HEK293 (cell line): ENCODE results near the gene ETHE1.
A peak's percentile ranks its signal among the peaks of the same experiment; 100 is the strongest.
"Not testable (repeated sequence)": the region's sequence is repeated elsewhere in the genome, so short reads cannot be mapped to it uniquely, and the experiment has no call there.

ENCODE experiments used
- CTCF ChIA-PET: fragments of 350-600 bp; formaldehyde crosslinking; extraction: SDS; loops from one replicate; lab custom pipeline; 2021; ENCODE audit warnings: antibody characterized with exemption; lab: Yijun Ruan, JAX
- POLR2A ChIA-PET: fragments of 300-600 bp; formaldehyde crosslinking; extraction: SDS; loops from one replicate; lab custom pipeline; 2020; ENCODE audit warnings: antibody characterized with exemption, inconsistent platforms; lab: Yijun Ruan, JAX
- H3K27ac ChIP-seq: fragments of 200-500 bp; sonication (Bioruptor generic); 2 replicates; pipeline ENCODE4 v1.5.1; 2014; ENCODE audit warnings: low read depth, low read length, control low read depth, inconsistent platforms; ENCODE audit errors: extremely low read depth
- H3K36me3 ChIP-seq, 2 experiments: fragments of 200-500 bp in 1 of 2; sonication (Bioruptor generic) in 1 of 2; 1 replicate in 1 of 2; 2 replicates in 1 of 2; pipeline ENCODE4 v1.5.1; 2014 to 2017; ENCODE audit warnings: inconsistent platforms in 2 of 2, low read length in 2 of 2; ENCODE audit not compliant: control insufficient read depth in 2 of 2, insufficient read depth in 1 of 2
- H3K4me1 ChIP-seq: fragments of 200-500 bp; sonication (Bioruptor generic); 2 replicates; pipeline ENCODE4 v1.5.1; 2014; ENCODE audit warnings: mild to moderate bottlenecking, low read length, inconsistent platforms; ENCODE audit not compliant: control insufficient read depth, insufficient read depth
- H3K4me3 ChIP-seq: 2 replicates; pipeline ENCODE4 v1.5.1; 2011; ENCODE audit warnings: low read depth, mild to moderate bottlenecking, control low read depth, low read length, moderate library complexity
- H3K9me3 ChIP-seq: fragments of 200-500 bp; sonication (Bioruptor generic); 2 replicates; pipeline ENCODE4 v1.5.1; 2014; ENCODE audit warnings: low read depth, low read length, inconsistent platforms; ENCODE audit not compliant: control insufficient read depth, insufficient read depth
- GLI4 ChIP-seq: fragments of 450-650 bp; formaldehyde crosslinking; IDR thresholded peaks from 2 replicates; pipeline ENCODE4 v1.5.1; 2016; ENCODE audit warnings: missing biosample characterization, missing genetic modification characterization
- KLF8 ChIP-seq: fragments of 450-650 bp; formaldehyde crosslinking; IDR thresholded peaks from 2 replicates; pipeline ENCODE4 v1.5.1; 2016; ENCODE audit warnings: missing biosample characterization, missing genetic modification characterization
- MYNN ChIP-seq: fragments of 450-650 bp; formaldehyde crosslinking; IDR thresholded peaks from 2 replicates; pipeline ENCODE4 v1.5.1; 2016; ENCODE audit warnings: missing biosample characterization, missing genetic modification characterization, borderline replicate concordance
- OSR2 ChIP-seq: fragments of 450-650 bp; formaldehyde crosslinking; IDR thresholded peaks from 2 replicates; pipeline ENCODE4 v1.5.1; 2016; ENCODE audit warnings: missing biosample characterization, missing genetic modification characterization
- PRDM1 ChIP-seq: fragments of 450-650 bp; formaldehyde crosslinking; IDR thresholded peaks from 2 replicates; pipeline ENCODE4; 2016; ENCODE audit warnings: missing biosample characterization, missing genetic modification characterization
- SCRT1 ChIP-seq: fragments of 450-650 bp; formaldehyde crosslinking; IDR thresholded peaks from 2 replicates; pipeline ENCODE4 v1.5.1; 2016; ENCODE audit warnings: missing biosample characterization, missing genetic modification characterization, borderline replicate concordance
- SP7 ChIP-seq: fragments of 450-650 bp; formaldehyde crosslinking; IDR thresholded peaks from 2 replicates; pipeline ENCODE4 v1.5.1; 2016; ENCODE audit warnings: missing biosample characterization, missing genetic modification characterization
- ZFP37 ChIP-seq: fragments of 450-650 bp; formaldehyde crosslinking; IDR thresholded peaks from 2 replicates; pipeline ENCODE4 v1.5.1; 2016; ENCODE audit warnings: missing biosample characterization, missing genetic modification characterization
- ZNF132 ChIP-seq: fragments of 450-650 bp; formaldehyde crosslinking; IDR thresholded peaks from 2 replicates; pipeline ENCODE4 v1.5.1; 2017; ENCODE audit warnings: missing biosample characterization, missing genetic modification characterization, borderline replicate concordance
- ZNF341 ChIP-seq: fragments of 450-650 bp; formaldehyde crosslinking; IDR thresholded peaks from 2 replicates; pipeline ENCODE4; 2016; ENCODE audit warnings: low read depth, missing biosample characterization, missing genetic modification characterization
- ZNF48 ChIP-seq: fragments of 450-650 bp; formaldehyde crosslinking; IDR thresholded peaks from 2 replicates; pipeline ENCODE4 v1.5.1; 2016; ENCODE audit warnings: missing biosample characterization, missing genetic modification characterization
- ZNF501 ChIP-seq: fragments of 450-650 bp; formaldehyde crosslinking; IDR thresholded peaks from 2 replicates; pipeline ENCODE4 v1.5.1; 2016; ENCODE audit warnings: missing biosample characterization, missing genetic modification characterization
- ZNF610 ChIP-seq: fragments of 450-650 bp; formaldehyde crosslinking; IDR thresholded peaks from 2 replicates; pipeline ENCODE4 v1.5.1; 2016; ENCODE audit warnings: missing biosample characterization, missing genetic modification characterization, borderline replicate concordance
- ZNF664 ChIP-seq: fragments of 450-650 bp; formaldehyde crosslinking; IDR thresholded peaks from 2 replicates; pipeline ENCODE4 v1.5.1; 2016; ENCODE audit warnings: missing biosample characterization, missing genetic modification characterization
- TF ChIP-seq, protein P1 (sequence below): fragments of 450-650 bp; formaldehyde crosslinking; IDR thresholded peaks from 2 replicates; pipeline ENCODE4 v1.5.1; 2016; ENCODE audit warnings: missing biosample characterization, missing genetic modification characterization

Gene ETHE1

DNA sequence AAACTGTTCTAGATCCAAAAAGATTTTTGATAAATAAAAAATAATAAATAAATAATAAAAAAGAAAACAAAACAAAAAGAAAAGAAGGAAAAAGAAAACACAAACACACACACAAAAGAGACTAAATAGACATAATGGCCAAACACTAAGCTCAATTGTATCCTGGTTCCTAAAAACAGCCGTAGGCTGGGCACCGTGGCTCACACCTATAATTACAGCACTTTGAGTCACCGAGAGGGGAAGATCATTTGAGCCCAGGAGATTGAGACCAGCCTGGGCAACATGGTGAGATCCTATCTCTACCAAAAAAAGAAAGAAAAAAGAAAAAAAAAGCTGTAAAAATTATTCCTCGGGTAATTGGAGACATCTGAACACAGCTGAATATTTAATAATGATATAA, 8.9 kb downstream of the ETHE1 start:
- POLR2A ChIA-PET: interaction anchor here (0.7 to 2.6 kb wide), 7 partner anchors 14 to 79 kb away, joined by 3 to 10 read pairs (median 6); partner anchors contain the start of genes IRGQ, PHLDB3, ZNF575 and ZNF576

DNA sequence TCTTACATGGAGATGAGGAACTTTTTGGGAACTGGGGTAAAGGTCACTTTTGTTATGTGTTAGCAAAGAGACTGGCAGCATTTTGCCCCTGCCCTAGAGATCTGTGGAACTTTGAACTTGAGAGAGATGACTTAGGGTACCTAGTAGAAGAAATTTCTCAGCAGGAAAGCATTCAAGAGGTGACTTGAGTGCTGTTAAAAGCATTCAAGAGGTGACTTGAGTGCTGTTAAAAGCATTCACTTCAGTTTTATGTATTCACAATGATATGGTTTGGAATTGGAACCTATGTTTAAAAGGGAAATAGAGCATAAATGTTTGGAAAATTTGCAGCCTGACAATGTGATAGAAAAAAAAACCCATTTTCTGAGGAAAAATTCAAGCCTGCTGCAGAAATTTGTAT, 14.6 kb downstream of the ETHE1 start:
- H3K4me3 ChIP-seq, POLR2A ChIA-PET, H3K9me3 ChIP-seq, H3K4me1 ChIP-seq, H3K27ac ChIP-seq: not testable (repeated sequence)
- H3K36me3 ChIP-seq: peaks cover 13 to 26% of the 10 kb centered on the region in 2 experiments
- CTCF ChIA-PET: interaction anchor here (2.1 kb wide), 1 partner anchor 65 kb away, joined by 18 read pairs; no protein-coding TSS in a partner anchor

More for the DNA sequence above, 8.9 kb downstream of the ETHE1 start:
- TF ChIP-seq SP7 (tag by site-specific recombination): peak; percentile 95
- no peak for TF ChIP-seq ZNF341
- TF ChIP-seq ZNF664 (tag by site-specific recombination): no peak
- TF ChIP-seq KLF8 (tag by site-specific recombination): 0 out of 2 replicates have a peak, but pooled peaks have one; percentile 10
- CTCF ChIA-PET: interaction anchor here (0.7 to 14.5 kb wide), 22 partner anchors 8 to 576 kb away, joined by 3 to 749 read pairs (median 6); partner anchors contain the start of genes ETHE1, IRGQ, PHLDB3 and ZNF575
- Histone ChIP-seq H3K27ac (no peak overlapping the region), H3K36me3 (peaks cover 0 to 15% of the 10 kb centered on the region in 2 experiments; a peak in 1 of 3 replicates), H3K4me1 (peaks cover 3% of the 10 kb centered on the region; the same call in 1 of the 2 replicates), H3K9me3 (no peaks in the 10 kb centered on the region; the same call in 1 of the 2 replicates), H3K4me3 (no peak overlapping the region)

DNA sequence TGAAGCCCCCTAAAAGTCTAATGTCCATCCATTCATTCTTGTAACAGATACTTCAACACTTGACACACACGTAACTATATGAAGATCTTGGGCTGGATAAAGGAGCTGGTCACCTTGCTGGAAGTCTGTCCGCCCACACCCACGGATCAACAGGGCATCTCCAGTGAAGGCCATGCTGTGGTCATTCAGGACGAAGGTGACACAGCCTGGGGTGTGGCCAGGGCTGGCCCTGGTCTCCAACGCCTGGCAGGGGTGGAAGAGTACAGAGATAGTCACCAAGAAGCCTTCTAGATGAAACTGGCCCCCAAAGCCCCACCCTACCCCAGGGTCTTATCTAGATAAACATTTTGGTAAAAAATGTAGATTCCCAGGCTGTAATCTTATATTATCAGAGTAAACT, 15.7 kb downstream of the ETHE1 start:
- H3K4me3 ChIP-seq: no peak overlapping the region
- POLR2A ChIA-PET: interaction anchor here (0.6 to 1.5 kb wide), 2 partner anchors 11 to 15 kb away, joined by 3 to 6 read pairs; no protein-coding TSS in a partner anchor
- TF ChIP-seq MYNN (no peak), ZNF48 (tag by site-specific recombination) (no peak), GLI4 (tag by site-specific recombination) (no peak), ZNF132 (tag by site-specific recombination) (no peak), SCRT1 (tag by site-specific recombination) (no peak), PRDM1 (no peak), ZNF501 (no peak), OSR2 (no peak), ZNF610 (no peak), ZFP37 (no peak)
- TF ChIP-seq, protein P1, sequence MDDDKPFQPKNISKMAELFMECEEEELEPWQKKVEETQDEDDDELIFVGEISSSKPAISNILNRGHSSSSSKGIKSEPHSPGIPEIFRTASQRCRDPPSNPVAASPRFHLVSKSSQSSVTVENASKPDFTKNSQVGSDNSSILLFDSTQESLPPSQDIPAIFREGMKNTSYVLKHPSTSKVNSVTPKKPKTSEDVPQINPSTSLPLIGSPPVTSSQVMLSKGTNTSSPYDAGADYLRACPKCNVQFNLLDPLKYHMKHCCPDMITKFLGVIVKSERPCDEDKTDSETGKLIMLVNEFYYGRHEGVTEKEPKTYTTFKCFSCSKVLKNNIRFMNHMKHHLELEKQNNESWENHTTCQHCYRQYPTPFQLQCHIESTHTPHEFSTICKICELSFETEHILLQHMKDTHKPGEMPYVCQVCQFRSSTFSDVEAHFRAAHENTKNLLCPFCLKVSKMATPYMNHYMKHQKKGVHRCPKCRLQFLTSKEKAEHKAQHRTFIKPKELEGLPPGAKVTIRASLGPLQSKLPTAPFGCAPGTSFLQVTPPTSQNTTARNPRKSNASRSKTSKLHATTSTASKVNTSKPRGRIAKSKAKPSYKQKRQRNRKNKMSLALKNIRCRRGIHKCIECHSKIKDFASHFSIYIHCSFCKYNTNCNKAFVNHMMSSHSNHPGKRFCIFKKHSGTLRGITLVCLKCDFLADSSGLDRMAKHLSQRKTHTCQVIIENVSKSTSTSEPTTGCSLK (tag by site-specific recombination): no peak
- TF ChIP-seq, all 188 proteins: peak for 0
- CTCF ChIA-PET: interaction anchor here (0.9 to 11.9 kb wide), 4 partner anchors 8 to 79 kb away, joined by 3 to 97 read pairs (median 22); no protein-coding TSS in a partner anchor
- Histone ChIP-seq H3K4me1 (no peaks in the 10 kb centered on the region), H3K36me3 (peaks cover 13 to 21% of the 10 kb centered on the region in 2 experiments), H3K27ac (no peak overlapping the region), H3K9me3 (no peaks in the 10 kb centered on the region; the same call in 1 of the 2 replicates)

DNA sequence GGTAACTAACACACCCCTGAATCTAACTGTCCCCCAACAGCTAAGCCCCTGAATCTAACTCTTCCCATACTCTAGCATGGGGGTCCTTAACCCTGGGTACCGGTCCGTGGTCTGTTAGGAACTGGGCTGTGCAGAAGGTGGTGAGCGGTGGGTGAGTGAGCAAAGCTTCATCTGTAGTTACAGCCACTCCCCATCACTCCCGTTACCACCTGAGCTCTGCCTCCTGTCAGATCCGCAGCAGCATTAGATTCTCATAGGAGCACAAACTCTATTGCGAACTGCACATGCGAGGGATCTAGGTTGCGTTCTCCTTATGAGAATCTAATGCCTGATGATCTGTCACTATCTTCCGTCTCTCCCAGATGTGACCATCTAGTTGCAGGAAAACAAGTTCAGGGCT, 16.3 kb downstream of the ETHE1 start:
- no peaks in the 10 kb centered on the region; the same call in 1 of the 2 replicates for H3K9me3 ChIP-seq
- no peak overlapping the region for H3K27ac ChIP-seq
- peaks cover 13 to 24% of the 10 kb centered on the region in 2 experiments for H3K36me3 ChIP-seq
- ChIA-PET CTCF (interaction anchor here (1.1 to 11.9 kb wide), 4 partner anchors 9 to 78 kb away, joined by 3 to 97 read pairs (median 22); no protein-coding TSS in a partner anchor), POLR2A (interaction anchor here (1.5 to 2.2 kb wide), 2 partner anchors 11 to 47 kb away, joined by 3 to 14 read pairs; no protein-coding TSS in a partner anchor)
- TF ChIP-seq, protein P1 (tag by site-specific recombination): no peak
- TF ChIP-seq ZNF610: peak; percentile 100
- no peaks in the 10 kb centered on the region for H3K4me1 ChIP-seq
- no peak overlapping the region for H3K4me3 ChIP-seq
